Lower leg skin (tissue), 3 donors: ENCODE results near the gene LAYN.

ENCODE experiments used
- CTCF ChIP-seq, 3 donors: fragments of 450-650 bp; IDR thresholded peaks; one replicate each; pipeline ENCODE4 v1.5.1; 2016; ENCODE audit warnings: antibody characterized with exemption in 3 of 3, mild to moderate bottlenecking in 3 of 3, moderate library complexity in 2 of 3
- POLR2A ChIP-seq, 2 donors: fragments of 450-650 bp; IDR thresholded peaks; one replicate each; pipeline ENCODE4 v1.6.1; 2016 to 2017; ENCODE audit warnings: antibody characterized with exemption in 2 of 2, mild to moderate bottlenecking in 1 of 2, moderate library complexity in 1 of 2

- TF ChIP-seq CTCF (IDR thresholded peaks at IDR 0.05) (no peak), POLR2A (IDR thresholded peaks at IDR 0.05) (no peak)
These were observed 17.0 kb downstream of the LAYN start for GRCh38 chr11:111557425-111558111.
